Choroid plexus epithelial cell (primary cell): Measurements from ENCODE around the gene RNF6.

ENCODE experiments used
- DNase-seq: peaks from one replicate; pipeline ENCODE4 v3.0.0-alpha.2; 2010; ENCODE audit warnings: low read depth
- H3K4me3 ChIP-seq: 2 replicates; pipeline ENCODE4 v1.5.1; 2011; ENCODE audit warnings: low read depth, mild to moderate bottlenecking, control low read depth, low read length, moderate library complexity
- CTCF ChIP-seq: conservative IDR thresholded peaks from 2 replicates; pipeline ENCODE4 v1.5.1; 2011; ENCODE audit warnings: low read depth, mild to moderate bottlenecking, control low read depth, inconsistent platforms, low read length, moderate library complexity

Gene RNF6

GRCh38 chr13:26225896-26226617, 3.9 kb upstream of the RNF6 start:
- TF ChIP-seq CTCF: no peak
- no peak for DNase-seq
- H3K4me3 ChIP-seq: no peak overlapping the region

GRCh38 chr13:26222520-26223046, 469 bp upstream of the RNF6 start:
- no peak for DNase-seq
- H3K4me3 ChIP-seq: peak overlapping the region; percentile 89
- TF ChIP-seq CTCF: no peak

GRCh38 chr13:26221399-26221720, 754 bp downstream of the RNF6 start:
- no peak for DNase-seq
- TF ChIP-seq CTCF: no peak
- peak overlapping the region; percentile 89 for H3K4me3 ChIP-seq

GRCh38 chr13:26220575-26220974, 1.5 kb downstream of the RNF6 start:
- H3K4me3 ChIP-seq: peak overlapping the region; percentile 89
- TF ChIP-seq CTCF: no peak
- DNase-seq: peak; percentile 74

GRCh38 chr13:26219726-26220125, 2.4 kb downstream of the RNF6 start:
- no peak for DNase-seq
- no peak overlapping the region for H3K4me3 ChIP-seq
- TF ChIP-seq CTCF: no peak

- H3K4me3 ChIP-seq: no peak overlapping the region
- TF ChIP-seq CTCF: no peak
- no peak for DNase-seq
Observed at GRCh38 chr13:26216042-26216441, 6.1 kb downstream of the RNF6 start.

GRCh38 chr13:26213982-26214381, 8.1 kb downstream of the RNF6 start:
- no peak overlapping the region for H3K4me3 ChIP-seq
- DNase-seq: no peak
- no peak for TF ChIP-seq CTCF
